Caco-2 (cell line): ENCODE measurements around the gene MRRF. TPM values are rescaled to one million over a fixed set of nuclear protein-coding genes. Genes with fewer than 3 reads are reported as not detected.

Source experiments
- BruUV-seq: library from RNA; stranded (reverse); fragments of 400-500 nt; replicated peaks from 2 replicates; lab custom pipeline; 2021; lab: Mats Ljungman, UMichigan
- CTCF ChIA-PET: fragments of 300-600 bp; sonication (Branson Sonifier 250); formaldehyde crosslinking; loops from one replicate; lab custom pipeline; 2022; ENCODE audit warnings: antibody characterized with exemption; lab: Charles Lee
- POLR2A ChIA-PET: fragments of 300-600 bp; sonication (Branson Sonifier 250); formaldehyde crosslinking; loops from one replicate; lab custom pipeline; 2022; ENCODE audit warnings: antibody characterized with exemption; lab: Charles Lee
- DNase-seq, 2 experiments: peaks; one replicate each; pipeline versions ENCODE4 v3.0.0 to v3.0.0-alpha.2; 2020 to 2022
- H3K27me3 ChIP-seq: replicated peaks from 2 replicates; pipeline ENCODE4 v1.6.0; 2011; ENCODE audit warnings: low read length; ENCODE audit not compliant: control insufficient read depth, insufficient read depth
- H3K36me3 ChIP-seq: 2 replicates; pipeline ENCODE4 v1.5.1; 2011; ENCODE audit warnings: low read length; ENCODE audit not compliant: control insufficient read depth, insufficient read depth
- H3K4me1 ChIP-seq: fragments of 250-450 bp; sonication (Bioruptor Pico); 2 replicates; pipeline ENCODE4 v1.5.1; 2020; ENCODE audit warnings: mild to moderate bottlenecking
- H3K4me3 ChIP-seq: 2 replicates; pipeline ENCODE4 v1.5.1; 2011; ENCODE audit warnings: low read depth, mild to moderate bottlenecking, control low read depth, low read length
- H3K9me3 ChIP-seq: fragments of 250-450 bp; sonication (Bioruptor Pico); 2 replicates; pipeline ENCODE4 v1.5.1; 2020; ENCODE audit warnings: mild to moderate bottlenecking, moderate library complexity
- H3K27ac Mint-ChIP-seq: one replicate; pipeline ENCODE4 v1.8.0; 2022; ENCODE audit warnings: mixed read lengths; ENCODE audit not compliant: unreplicated experiment
- H3K27me3 Mint-ChIP-seq: one replicate; pipeline ENCODE4 v1.8.0; 2022; ENCODE audit warnings: mixed read lengths; ENCODE audit not compliant: insufficient read depth, unreplicated experiment
- H3K36me3 Mint-ChIP-seq: one replicate; pipeline ENCODE4 v1.8.0; 2022; ENCODE audit warnings: mild to moderate bottlenecking, mixed read lengths; ENCODE audit not compliant: insufficient read depth, unreplicated experiment
- H3K4me1 Mint-ChIP-seq: one replicate; pipeline ENCODE4 v1.8.0; 2022; ENCODE audit warnings: low read depth, mixed read lengths; ENCODE audit not compliant: unreplicated experiment
- H3K4me3 Mint-ChIP-seq: one replicate; pipeline ENCODE4 v1.8.0; 2022; ENCODE audit warnings: mild to moderate bottlenecking, moderate library complexity, mixed read lengths; ENCODE audit not compliant: unreplicated experiment
- H3K9me3 Mint-ChIP-seq: one replicate; pipeline ENCODE4 v1.8.0; 2022; ENCODE audit warnings: mixed read lengths; ENCODE audit not compliant: unreplicated experiment
- CTCF ChIP-seq, 2 experiments: fragments of 200-600 bp in 1 of 2; IDR thresholded peaks; 1 replicate in 1 of 2; 2 replicates in 1 of 2; pipeline versions ENCODE4 v1.5.1 to v1.8.0; 2011 to 2022; ENCODE audit warnings: antibody characterized with exemption in 1 of 2, control low read depth in 1 of 2, inconsistent platforms in 1 of 2, low read depth in 1 of 2, low read length in 1 of 2, mild to moderate bottlenecking in 1 of 2, moderate library complexity in 1 of 2; ENCODE audit not compliant: insufficient read depth in 1 of 2, severe bottlenecking in 1 of 2, unreplicated experiment in 1 of 2
- intact Hi-C: fragments of 100-400 bp; cut with micrococcal nuclease; formaldehyde crosslinking; loops from one replicate; pipeline ENCODE4 v1.10.0; 2022; ENCODE audit not compliant: unreplicated experiment
- total RNA-seq: library from RNA; stranded (reverse); gene quantifications from 2 replicates; pipeline ENCODE4 v1.2.3, GENCODE V29; 2022

MRRF gene
- total RNA-seq, 1 experiment from 2014 or later, result 64.6 TPM

DNA sequence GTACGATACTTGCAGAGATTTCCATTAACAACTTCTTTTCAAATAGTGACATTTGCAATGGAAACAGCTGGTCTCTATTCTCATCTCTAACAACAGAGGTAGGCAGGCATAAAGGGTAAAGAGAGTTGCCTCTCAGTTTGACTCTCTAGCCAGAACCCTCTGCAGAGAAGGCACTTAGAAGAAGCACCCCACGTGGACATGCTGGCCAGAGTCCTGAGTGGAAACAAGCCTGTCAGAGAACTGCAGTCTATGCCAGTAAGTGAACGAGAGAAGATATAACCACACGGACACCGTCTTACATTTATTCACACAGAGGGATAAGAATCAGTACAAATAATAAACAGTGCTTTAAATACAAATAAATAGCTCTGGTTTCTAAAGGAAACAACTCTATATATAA is 25.0 kb upstream of the MRRF start:
- peaks cover 23% of the 10 kb centered on the region for H3K36me3 Mint-ChIP-seq
- no TSS peak for BruUV-seq
- ChIA-PET CTCF (no interaction called here), POLR2A (no interaction called here)
- intact Hi-C loops, result no loop called here
- Histone ChIP-seq H3K9me3 (no peaks in the 10 kb centered on the region), H3K27me3 (no peaks in the 10 kb centered on the region), H3K4me3 (no peak overlapping the region), H3K36me3 (0 out of 2 replicates have a peak, but pooled peaks cover 1% of the 10 kb centered on the region), H3K4me1 (no peaks in the 10 kb centered on the region)
- no peaks in the 10 kb centered on the region for H3K9me3 Mint-ChIP-seq
- no peak for TF ChIP-seq CTCF (IDR thresholded peaks at IDR 0.05; ENCODE audit: insufficient read depth in 1 of 2, low read depth in 1 of 2, low read length in 1 of 2, severe bottlenecking in 1 of 2, unreplicated experiment in 1 of 2)
- H3K4me3 Mint-ChIP-seq, result no peak overlapping the region
- no peak overlapping the region for H3K27ac Mint-ChIP-seq
- H3K4me1 Mint-ChIP-seq, result no peaks in the 10 kb centered on the region
- no peaks in the 10 kb centered on the region for H3K27me3 Mint-ChIP-seq
- DNase-seq, result no peak

DNA sequence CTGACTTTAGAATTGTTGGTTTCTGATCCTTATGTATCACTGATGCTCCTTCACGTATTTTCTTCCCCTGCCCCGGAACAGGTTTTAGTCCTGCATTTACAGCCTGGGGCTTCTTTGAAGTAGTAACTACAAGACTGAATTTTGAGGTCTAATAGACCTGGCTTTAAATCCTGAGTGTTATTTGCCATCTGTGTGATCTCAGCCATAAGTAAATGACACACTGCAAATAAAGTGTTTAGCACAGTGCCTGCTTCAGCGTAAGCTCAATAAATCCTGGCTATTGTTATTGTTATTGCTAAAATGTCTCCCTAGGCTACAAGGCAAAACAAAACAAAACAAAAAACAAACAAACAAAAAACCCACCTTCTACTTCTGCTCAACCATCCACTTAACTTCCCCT is 20.3 kb upstream of the MRRF start:
- H3K4me1 Mint-ChIP-seq, result no peaks in the 10 kb centered on the region
- no peak overlapping the region for H3K4me3 Mint-ChIP-seq
- H3K27me3 ChIP-seq, result no peaks in the 10 kb centered on the region
- H3K4me1 ChIP-seq, result no peaks in the 10 kb centered on the region
- 0 out of 2 replicates have a peak, but pooled peaks cover 1% of the 10 kb centered on the region for H3K36me3 ChIP-seq
- H3K36me3 Mint-ChIP-seq, result peaks cover 50% of the 10 kb centered on the region
- intact Hi-C loops, result no loop called here
- ChIA-PET POLR2A (no interaction called here), CTCF (no interaction called here)
- H3K4me3 ChIP-seq, result no peak overlapping the region
- TF ChIP-seq CTCF (IDR thresholded peaks at IDR 0.05; ENCODE audit: insufficient read depth in 1 of 2, low read depth in 1 of 2, low read length in 1 of 2, severe bottlenecking in 1 of 2, unreplicated experiment in 1 of 2), result no peak
- BruUV-seq, result no TSS peak
- H3K27me3 Mint-ChIP-seq, result no peaks in the 10 kb centered on the region
- no peaks in the 10 kb centered on the region for H3K9me3 Mint-ChIP-seq
- DNase-seq, result no peak
- no peaks in the 10 kb centered on the region for H3K9me3 ChIP-seq
- H3K27ac Mint-ChIP-seq, result no peak overlapping the region

DNA sequence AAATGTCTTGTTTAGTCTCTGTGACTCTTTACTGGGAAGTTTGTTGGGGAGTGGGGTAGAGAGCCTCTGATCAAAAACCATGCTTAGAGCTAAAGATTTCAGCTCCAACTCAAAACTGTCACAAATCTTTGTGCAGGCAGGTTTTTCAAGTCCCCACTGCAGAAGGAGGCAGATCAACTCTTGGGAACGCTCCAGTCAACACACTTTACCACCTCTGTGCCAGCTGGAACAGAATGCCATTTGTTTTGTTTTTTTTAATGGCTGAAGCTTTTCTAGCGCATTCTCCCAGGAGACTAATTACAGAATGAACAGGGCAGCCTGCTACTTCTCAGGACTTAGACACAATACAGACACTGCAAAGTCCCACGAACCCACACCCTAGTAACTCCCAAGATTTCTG is 18.0 kb upstream of the MRRF start:
- CTCF ChIA-PET, result no interaction called here
- Histone ChIP-seq H3K27me3 (no peaks in the 10 kb centered on the region), H3K4me3 (no peak overlapping the region), H3K36me3 (no peaks in the 10 kb centered on the region), H3K4me1 (no peaks in the 10 kb centered on the region), H3K9me3 (no peaks in the 10 kb centered on the region)
- intact Hi-C loops, result no loop called here
- Mint-ChIP-seq H3K4me1 (no peaks in the 10 kb centered on the region), H3K36me3 (peaks cover 40% of the 10 kb centered on the region), H3K27ac (no peak overlapping the region), H3K4me3 (no peak overlapping the region), H3K27me3 (no peaks in the 10 kb centered on the region), H3K9me3 (no peaks in the 10 kb centered on the region)
- DNase-seq, result no peak
- POLR2A ChIA-PET, result no interaction called here
- no TSS peak for BruUV-seq
- TF ChIP-seq CTCF (IDR thresholded peaks at IDR 0.05; ENCODE audit: insufficient read depth in 1 of 2, low read depth in 1 of 2, low read length in 1 of 2, severe bottlenecking in 1 of 2, unreplicated experiment in 1 of 2), result no peak
